Activated CD4-positive, alpha-beta T cell treated with anti-CD3 and anti-CD28 coated beads, Interleukin-2, amount 50 U/mL, for 1 hour (primary cell): ENCODE data around the gene SUZ12.
"Not testable (repeated sequence)": the region's sequence is repeated elsewhere in the genome, so short reads cannot be mapped to it uniquely, and the experiment has no call there.

ENCODE experiments used
- DNase-seq: peaks from one replicate; pipeline ENCODE4 v3.0.0-alpha.2; 2020

Gene SUZ12

DNA sequence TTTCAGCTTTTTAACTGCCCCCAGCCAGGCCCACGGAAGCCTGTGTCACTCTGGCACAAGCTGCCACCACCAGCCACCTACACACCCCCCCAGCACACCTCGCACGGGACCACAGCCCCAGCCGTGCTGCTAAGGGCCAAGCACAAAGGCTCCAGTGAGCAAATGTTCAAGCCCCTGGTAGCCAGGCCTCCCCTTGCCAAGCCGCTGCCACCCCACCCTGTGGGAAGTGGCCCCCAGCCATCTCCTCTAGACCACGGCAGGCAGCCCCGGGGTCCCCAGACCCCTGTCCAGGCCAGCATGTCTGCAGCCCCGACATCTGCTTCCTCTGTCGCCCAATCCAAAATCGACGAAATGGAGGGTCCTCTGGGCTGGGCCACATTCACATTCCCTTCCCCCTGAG is 105.5 kb downstream of the SUZ12 start:
- not testable (repeated sequence) for DNase-seq

- not testable (repeated sequence) for DNase-seq
Measured at GRCh38 chr17:32045611-32046010, 108.8 kb downstream of the SUZ12 start.

DNA sequence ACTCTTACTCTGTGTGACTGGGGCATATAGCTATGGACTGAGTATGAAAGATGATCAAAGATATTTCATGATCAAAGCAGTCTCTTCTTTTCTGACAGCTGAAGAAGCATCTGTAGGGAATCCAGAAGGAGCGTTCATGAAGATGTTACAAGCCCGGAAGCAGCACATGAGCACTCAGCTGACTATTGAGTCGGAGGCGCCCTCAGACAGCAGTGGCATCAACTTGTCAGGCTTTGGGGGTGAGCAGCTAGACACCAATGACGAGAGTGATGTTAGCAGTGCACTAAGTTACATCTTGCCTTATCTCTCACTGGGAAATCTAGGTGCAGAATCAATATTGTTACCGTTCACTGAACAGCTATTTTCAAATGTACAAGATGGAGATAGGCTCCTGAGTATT is 110.9 kb downstream of the SUZ12 start:
- not testable (repeated sequence) for DNase-seq
